Right lobe of liver (tissue), 4 donors: ENCODE measurements around the gene ANP32A.

Experiments
- CTCF ChIP-seq, 4 donors: fragments of 200-600 bp in 3 of 4; fragments of 450-650 bp in 1 of 4; IDR thresholded peaks; one replicate each; pipeline versions ENCODE4 v1.5.1 to v1.8.0; 2016 to 2022; ENCODE audit warnings: antibody characterized with exemption in 4 of 4, mild to moderate bottlenecking in 2 of 4
- POLR2A ChIP-seq: fragments of 450-650 bp; IDR thresholded peaks from one replicate; pipeline ENCODE4 v1.6.1; 2017; ENCODE audit warnings: antibody characterized with exemption, mild to moderate bottlenecking
- donor health status: DM: no; HTN: no; CAD: no.
- donor health status: DM: no; HTN: no; CAD: no.
- donor health status: DM: no; HTN: yes; CAD: no.

GRCh38 chr15:68797599-68798345, 22.9 kb downstream of the ANP32A start:
- no peak for TF ChIP-seq CTCF (IDR thresholded peaks at IDR 0.05)
- TF ChIP-seq POLR2A = no peak
